Brain microvascular endothelial cell (primary cell): ENCODE data around the gene LAMP5.
A peak's percentile ranks its signal among the peaks of the same experiment; 100 is the strongest.

Source experiments
- DNase-seq: peaks from one replicate; pipeline ENCODE4 v3.0.0-alpha.2; 2020
- H3K27ac ChIP-seq: fragments of 250-450 bp; sonication (Bioruptor Pico); 2 replicates; pipeline ENCODE4 v1.5.1; 2020; ENCODE audit warnings: mild to moderate bottlenecking, moderate library complexity
- H3K27me3 ChIP-seq: fragments of 250-450 bp; sonication (Bioruptor Pico); replicated peaks from 2 replicates; pipeline ENCODE4 v1.5.1; 2020; ENCODE audit warnings: mild to moderate bottlenecking
- H3K36me3 ChIP-seq: fragments of 250-450 bp; sonication (Bioruptor Pico); replicated peaks from 2 replicates; pipeline ENCODE4 v1.5.1; 2020; ENCODE audit warnings: mild to moderate bottlenecking
- H3K4me3 ChIP-seq: 2 replicates; pipeline ENCODE4 v1.5.1; 2011; ENCODE audit warnings: low read depth, mild to moderate bottlenecking, control low read depth, low read length, moderate library complexity
- CTCF ChIP-seq: IDR thresholded peaks from 2 replicates; pipeline ENCODE4 v1.5.1; 2011; ENCODE audit warnings: low read depth, mild to moderate bottlenecking, moderate library complexity, low read length, control low read depth, inconsistent platforms; ENCODE audit errors: missing control alignments
- in situ Hi-C: cut with HindIII; loops from 2 replicates; pipeline ENCODE4 v1.10.0; 2017; ENCODE audit warnings: low sequenced_read_pairs, low pct_ligation_motif_present

LAMP5 gene

GRCh38 chr20:9515741-9516233 is 1.4 kb downstream of the LAMP5 start:
- TF ChIP-seq CTCF = no peak

GRCh38 chr20:9516234-9516871 is 2.0 kb downstream of the LAMP5 start:
- TF ChIP-seq CTCF = no peak
- Histone ChIP-seq H3K4me3 (no peak overlapping the region), H3K27ac (no peak overlapping the region), H3K36me3 (no peaks in the 10 kb centered on the region), H3K27me3 (peaks cover 70% of the 10 kb centered on the region)
- in situ Hi-C loops = no loop called here
- DNase-seq = no peak

More at GRCh38 chr20:9515741-9516233, 1.4 kb downstream of the LAMP5 start:
- Histone ChIP-seq H3K27ac (no peak overlapping the region), H3K36me3 (no peaks in the 10 kb centered on the region), H3K4me3 (peak overlapping the region; percentile 20), H3K27me3 (peaks cover 73% of the 10 kb centered on the region)
- in situ Hi-C loops = no loop called here
- no peak for DNase-seq

- Histone ChIP-seq H3K36me3 (no peaks in the 10 kb centered on the region), H3K27me3 (peaks cover 59% of the 10 kb centered on the region), H3K27ac (no peak overlapping the region), H3K4me3 (no peak overlapping the region)
- TF ChIP-seq CTCF = peak; percentile 21
- no peak for DNase-seq
- in situ Hi-C loops = no loop called here
Observed at GRCh38 chr20:9517297-9518162, 3.1 kb downstream of the LAMP5 start.

- Histone ChIP-seq H3K36me3 (no peaks in the 10 kb centered on the region), H3K4me3 (no peak overlapping the region), H3K27me3 (peaks cover 55% of the 10 kb centered on the region), H3K27ac (no peak overlapping the region)
- DNase-seq = no peak
- in situ Hi-C loops = no loop called here
- no peak for TF ChIP-seq CTCF
Observed at GRCh38 chr20:9518576-9519175, 4.3 kb downstream of the LAMP5 start.

- TF ChIP-seq CTCF = no peak
- no peaks in the 10 kb centered on the region for H3K36me3 ChIP-seq
- no peak for DNase-seq
- in situ Hi-C loops = no loop called here
- H3K27me3 ChIP-seq = peaks cover 41% of the 10 kb centered on the region
- no peak overlapping the region for H3K27ac ChIP-seq
- H3K4me3 ChIP-seq = no peak overlapping the region
Observed at GRCh38 chr20:9520086-9520485, 5.7 kb downstream of the LAMP5 start.
